ENCODE data around the gene SMIM36.

- TF ChIP-seq CTCF (IDR thresholded peaks at IDR 0.05; ENCODE audit: insufficient read depth, low read length, poor library complexity, severe bottlenecking) = no peak
- no peak for TF ChIP-seq EZH2phosphoT487 (conservative IDR thresholded peaks at IDR 0.05; ENCODE audit: low read length)
Measured at GRCh38 chr17:55426851-55427586, 84.2 kb downstream of the SMIM36 start.

Data from SU-DHL-6 (cell line).